ENCODE measurements around the gene LTBP4. TPM values are rescaled to one million over a fixed set of nuclear protein-coding genes. Genes with fewer than 3 reads are reported as not detected.

LTBP4 gene
- total and polyA plus RNA-seq, 2 donors (not counting 3 experiments of a cell fraction or from before 2014, with no cell fraction given), result 25.9 to 38.0 TPM

DNA sequence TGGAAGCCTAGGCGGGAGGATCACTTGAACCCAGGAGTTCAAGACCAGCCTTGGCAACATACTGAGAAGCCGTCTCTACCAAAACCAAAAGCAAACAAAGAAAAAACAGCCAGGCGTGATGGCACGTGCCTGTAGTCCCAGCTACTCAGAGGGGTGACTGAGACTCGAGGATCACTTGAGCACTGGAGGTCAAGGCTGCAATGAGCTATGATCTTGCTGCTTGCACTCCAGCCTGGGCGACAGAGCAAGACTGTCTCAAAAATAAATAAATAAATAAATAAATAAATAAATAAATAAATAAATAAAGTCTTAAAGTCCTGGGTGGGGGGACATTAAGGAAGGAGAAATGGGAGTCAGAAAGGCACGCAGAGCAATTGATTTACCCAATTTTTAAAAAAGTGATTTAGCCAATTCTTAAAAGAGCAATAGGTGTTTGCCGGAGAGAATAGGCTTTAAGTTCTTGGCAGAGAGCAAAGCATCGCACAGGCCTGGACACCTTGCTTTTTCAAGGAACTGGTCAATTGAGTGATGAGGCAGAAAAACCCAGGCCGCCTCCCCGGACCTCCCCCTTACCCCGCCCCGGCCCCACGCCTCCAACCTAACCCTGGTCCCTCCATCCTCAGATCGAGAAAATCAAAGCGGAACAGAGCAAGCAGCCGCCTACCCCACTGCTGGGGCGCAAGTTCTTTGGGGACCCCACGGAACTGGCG lies 34.0 kb upstream of the LTBP4 start:
- Histone ChIP-seq H3K9me1 (replicated peaks; ENCODE audit: control insufficient read depth, extremely low read depth, insufficient read depth, low read length) (no peaks in the 10 kb centered on the region), H2AFZ (ENCODE audit: low read depth, low read length) (no peak overlapping the region), H3K79me2 (ENCODE audit: control insufficient read depth, insufficient read depth, low read length) (no peaks in the 10 kb centered on the region), H3K9ac (replicated peaks; ENCODE audit: extremely low read depth, insufficient read depth, low read length) (no peak overlapping the region), H3K4me2 (ENCODE audit: insufficient read depth, low read length) (no peak overlapping the region), H3K36me3 (ENCODE audit: control insufficient read depth in 2 of 2, extremely low read depth in 1 of 2, insufficient read depth in 2 of 2, low read length in 2 of 2) (no peaks in the 10 kb centered on the region), H3K4me1 (ENCODE audit: control insufficient read depth, extremely low read depth, insufficient read depth, low read length) (peaks cover 4% of the 10 kb centered on the region), H3K9me3 (replicated peaks; ENCODE audit: control insufficient read depth, insufficient read depth, low read length) (no peaks in the 10 kb centered on the region), H3K27me3 (ENCODE audit: control insufficient read depth in 2 of 2, insufficient read depth in 2 of 2, low read length in 2 of 2) (peaks cover 22 to 26% of the 10 kb centered on the region in 2 experiments), H4K20me1 (replicated peaks; ENCODE audit: control insufficient read depth, extremely low read depth, insufficient read depth, low read length) (no peaks in the 10 kb centered on the region), H3K27ac (ENCODE audit: insufficient read depth, low read depth, low read length) (no peak overlapping the region), H3K4me3 (replicated peaks in 1 of 3; ENCODE audit: insufficient read depth in 1 of 3, low read depth in 1 of 3, low read length in 3 of 3) (no peak overlapping the region)
- intact Hi-C loops (cut with micrococcal nuclease), result no loop called here
- no peak for FAIRE-seq
- no TSS peak for BruUV-seq (replicated peaks)
- DNase-seq (ENCODE audit: low read depth, low spot score), result no peak
- POLR2A ChIA-PET, result interaction anchor here (0.7 kb wide), 1 partner anchor 10 kb away, joined by 3 read pairs; no protein-coding TSS in a partner anchor
- dilution Hi-C loops (cut with MboI; ENCODE audit: extremely low pct_ligation_motif_present, low sequenced_read_pairs), result no loop called here
- CTCF ChIA-PET, result interaction anchor here (1.0 to 1.5 kb wide), 6 partner anchors 11 to 103 kb away, joined by 3 to 8 read pairs (median 4); no protein-coding TSS in a partner anchor
- no peak for TF ChIP-seq FOS (IDR thresholded peaks at IDR 0.05; ENCODE audit: borderline replicate concordance, insufficient read depth, low read length)
- no peak for TF ChIP-seq JUN (IDR thresholded peaks at IDR 0.05; ENCODE audit: borderline replicate concordance, insufficient read depth, insufficient read length, low read depth)
- TF ChIP-seq GATA2 (IDR thresholded peaks at IDR 0.05; ENCODE audit: insufficient read depth, insufficient read length, low read depth, low read length), result no peak
- no peak for TF ChIP-seq POLR2A (IDR thresholded peaks at IDR 0.05; ENCODE audit: low read depth, low read length)
- TF ChIP-seq, protein P1, sequence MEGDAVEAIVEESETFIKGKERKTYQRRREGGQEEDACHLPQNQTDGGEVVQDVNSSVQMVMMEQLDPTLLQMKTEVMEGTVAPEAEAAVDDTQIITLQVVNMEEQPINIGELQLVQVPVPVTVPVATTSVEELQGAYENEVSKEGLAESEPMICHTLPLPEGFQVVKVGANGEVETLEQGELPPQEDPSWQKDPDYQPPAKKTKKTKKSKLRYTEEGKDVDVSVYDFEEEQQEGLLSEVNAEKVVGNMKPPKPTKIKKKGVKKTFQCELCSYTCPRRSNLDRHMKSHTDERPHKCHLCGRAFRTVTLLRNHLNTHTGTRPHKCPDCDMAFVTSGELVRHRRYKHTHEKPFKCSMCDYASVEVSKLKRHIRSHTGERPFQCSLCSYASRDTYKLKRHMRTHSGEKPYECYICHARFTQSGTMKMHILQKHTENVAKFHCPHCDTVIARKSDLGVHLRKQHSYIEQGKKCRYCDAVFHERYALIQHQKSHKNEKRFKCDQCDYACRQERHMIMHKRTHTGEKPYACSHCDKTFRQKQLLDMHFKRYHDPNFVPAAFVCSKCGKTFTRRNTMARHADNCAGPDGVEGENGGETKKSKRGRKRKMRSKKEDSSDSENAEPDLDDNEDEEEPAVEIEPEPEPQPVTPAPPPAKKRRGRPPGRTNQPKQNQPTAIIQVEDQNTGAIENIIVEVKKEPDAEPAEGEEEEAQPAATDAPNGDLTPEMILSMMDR (IDR thresholded peaks at IDR 0.05; ENCODE audit: extremely low read depth in 1 of 2, insufficient read depth in 1 of 2, low read depth in 1 of 2, low read length in 2 of 2), result no peak
- TF ChIP-seq, protein P2, sequence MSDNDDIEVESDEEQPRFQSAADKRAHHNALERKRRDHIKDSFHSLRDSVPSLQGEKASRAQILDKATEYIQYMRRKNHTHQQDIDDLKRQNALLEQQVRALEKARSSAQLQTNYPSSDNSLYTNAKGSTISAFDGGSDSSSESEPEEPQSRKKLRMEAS (IDR thresholded peaks at IDR 0.05; ENCODE audit: insufficient read depth, insufficient read length), result no peak
- no peak for TF ChIP-seq MYC (IDR thresholded peaks at IDR 0.05; ENCODE audit: low read depth, low read length)
- no peak for TF ChIP-seq POLR2AphosphoS5 (IDR thresholded peaks at IDR 0.05; ENCODE audit: insufficient read depth, low read depth, low read length)
- TF ChIP-seq EZH2 (IDR thresholded peaks at IDR 0.05; ENCODE audit: borderline replicate concordance, low read depth, low read length, severe bottlenecking), result no peak

Data from endothelial cell of umbilical vein (primary cell).